IMR-90 (cell line): ENCODE data around the gene IL22RA1. TPM values are rescaled to one million over a fixed set of nuclear protein-coding genes. Genes with fewer than 3 reads are reported as not detected.

Experiments used
- ATAC-seq: fragments of 200-7000 bp; cut with Tn5 transposase; 2 replicates; pipeline ENCODE4 v1.9.1; 2020; ENCODE audit warnings: low read depth, mild to moderate bottlenecking, moderate library complexity
- BruUV-seq: library from RNA; stranded (reverse); fragments of 400-500 nt; replicated peaks from 2 replicates; lab custom pipeline; 2021; lab: Mats Ljungman, UMichigan
- CTCF ChIA-PET: fragments of 300-600 bp; formaldehyde crosslinking; extraction: SDS; loops from one replicate; lab custom pipeline; 2021; ENCODE audit warnings: antibody characterized with exemption; lab: Yijun Ruan, JAX
- POLR2A ChIA-PET: fragments of 300-600 bp; sonication (Branson Sonifier 250); formaldehyde crosslinking; loops from one replicate; lab custom pipeline; 2022; ENCODE audit warnings: antibody characterized with exemption; ENCODE audit not compliant: unreplicated experiment; lab: Charles Lee
- DNase-seq: peaks from one replicate; pipeline ENCODE4 v3.0.0; 2013
- H2AFZ ChIP-seq: replicated peaks from 2 replicates; pipeline ENCODE3; 2013; ENCODE audit warnings: low read length, mild to moderate bottlenecking; ENCODE audit not compliant: poor library complexity
- H2AK5ac ChIP-seq: 2 replicates; pipeline ENCODE4 v1.6.1; 2013; ENCODE audit warnings: low read depth, low read length, inconsistent platforms
- H2AK9ac ChIP-seq: replicated peaks from 2 replicates; pipeline ENCODE3; 2013; ENCODE audit warnings: mild to moderate bottlenecking, low read depth, low read length, moderate library complexity; ENCODE audit not compliant: poor library complexity
- H2BK120ac ChIP-seq: 2 replicates; pipeline ENCODE4 v1.6.1; 2013; ENCODE audit warnings: low read depth, low read length, inconsistent platforms
- H2BK15ac ChIP-seq: 3 replicates; pipeline ENCODE4 v1.6.1; 2013; ENCODE audit warnings: low read depth, low read length, inconsistent platforms
- H2BK20ac ChIP-seq: 2 replicates; pipeline ENCODE4 v1.6.1; 2013; ENCODE audit warnings: low read depth, mild to moderate bottlenecking, inconsistent platforms, low read length, moderate library complexity
- H2BK5ac ChIP-seq: 2 replicates; pipeline ENCODE4 v1.6.1; 2013; ENCODE audit warnings: mild to moderate bottlenecking, low read depth, low read length, inconsistent platforms; ENCODE audit not compliant: poor library complexity, severe bottlenecking
- H3K14ac ChIP-seq: replicated peaks from 2 replicates; pipeline ENCODE4 v1.6.1; 2013; ENCODE audit warnings: low read depth, low read length, inconsistent platforms
- H3K18ac ChIP-seq: 2 replicates; pipeline ENCODE4 v1.6.1; 2013; ENCODE audit warnings: low read depth, low read length, control low read depth
- H3K23ac ChIP-seq: 2 replicates; pipeline ENCODE4 v1.6.1; 2013; ENCODE audit warnings: low read depth, low read length, inconsistent platforms
- H3K27ac ChIP-seq: 2 replicates; pipeline ENCODE4 v1.5.1; 2013; ENCODE audit warnings: mild to moderate bottlenecking, control low read depth, low read length; ENCODE audit not compliant: insufficient read depth
- H3K27me3 ChIP-seq: 2 replicates; pipeline ENCODE4 v1.6.1; 2013; ENCODE audit warnings: low read length; ENCODE audit not compliant: control insufficient read depth, insufficient read depth
- H3K36me3 ChIP-seq: 2 replicates; pipeline ENCODE4 v1.6.1; 2013; ENCODE audit warnings: low read length, mixed read lengths; ENCODE audit not compliant: control insufficient read depth, insufficient read depth
- H3K4ac ChIP-seq: 2 replicates; pipeline ENCODE4 v1.6.1; 2013; ENCODE audit warnings: low read depth, low read length, inconsistent platforms
- H3K4me1 ChIP-seq: 2 replicates; pipeline ENCODE4 v1.6.1; 2013; ENCODE audit warnings: low read length, mixed read lengths; ENCODE audit not compliant: control insufficient read depth, insufficient read depth
- H3K4me2 ChIP-seq: 2 replicates; pipeline ENCODE4 v1.6.1; 2013; ENCODE audit warnings: low read depth, mild to moderate bottlenecking, control low read depth, low read length, moderate library complexity
- H3K4me3 ChIP-seq: 2 replicates; pipeline ENCODE4 v1.5.1; 2013; ENCODE audit warnings: low read depth, mild to moderate bottlenecking, control low read depth, low read length, moderate library complexity; ENCODE audit not compliant: insufficient read depth
- H3K56ac ChIP-seq: 2 replicates; pipeline ENCODE4 v1.6.1; 2013; ENCODE audit warnings: low read length, inconsistent platforms; ENCODE audit not compliant: insufficient read depth; ENCODE audit errors: extremely low read depth
- H3K79me1 ChIP-seq, 2 experiments: 2 replicates each; pipeline ENCODE4 v1.6.1; 2013; ENCODE audit warnings: low read length in 2 of 2, inconsistent platforms in 1 of 2, low read depth in 1 of 2
- H3K9ac ChIP-seq: 2 replicates; pipeline ENCODE4 v1.6.1; 2013; ENCODE audit warnings: low read depth, low read length, control low read depth
- H3K9me1 ChIP-seq: 2 replicates; pipeline ENCODE4 v1.6.1; 2013; ENCODE audit warnings: low read length, inconsistent platforms; ENCODE audit not compliant: insufficient read depth
- H3K9me3 ChIP-seq: 2 replicates; pipeline ENCODE4 v1.6.1; 2013; ENCODE audit warnings: low read length; ENCODE audit not compliant: control insufficient read depth, insufficient read depth
- H4K20me1 ChIP-seq: 2 replicates; pipeline ENCODE4 v1.6.1; 2013; ENCODE audit warnings: low read length, inconsistent platforms; ENCODE audit not compliant: insufficient read depth
- H4K5ac ChIP-seq: 2 replicates; pipeline ENCODE4 v1.6.1; 2013; ENCODE audit warnings: mild to moderate bottlenecking, low read depth, low read length, control low read depth
- H4K8ac ChIP-seq, 2 experiments: 2 replicates each; pipeline ENCODE4 v1.6.1; 2013; ENCODE audit warnings: low read depth in 2 of 2, low read length in 2 of 2, control low read depth in 1 of 2, inconsistent platforms in 1 of 2
- H4K91ac ChIP-seq: 2 replicates; pipeline ENCODE4 v1.6.1; 2013; ENCODE audit warnings: low read depth, low read length, inconsistent platforms; ENCODE audit not compliant: insufficient read depth
- CEBPB ChIP-seq: IDR thresholded peaks from 2 replicates; pipeline ENCODE4 v1.6.1; 2012; ENCODE audit warnings: low read depth, low read length, improper control_type of control experiment
- FOS ChIP-seq: fragments of 150-350 bp; IDR thresholded peaks from 2 replicates; pipeline ENCODE4 v1.6.1; 2016; ENCODE audit warnings: low read depth, low read length
- WGBS, 2 experiments: methylation state at CpG; one replicate each; pipeline versions ENCODE4 v1.1.5 to v1.1.7; 2013; ENCODE audit warnings: missing lambda C conversion rate in 2 of 2; ENCODE audit not compliant: insufficient read length in 1 of 2; ENCODE audit errors: extremely low coverage in 2 of 2; 5-methylcytosine and 5-hydroxymethylcytosine counted together
- dilution Hi-C: fragments of 300-500 bp; cut with HindIII; formaldehyde crosslinking; loops from one replicate; pipeline ENCODE4 v1.14.3; 2018; ENCODE audit warnings: low sequenced_read_pairs; ENCODE audit not compliant: unreplicated experiment
- in situ Hi-C: fragments of 300-500 bp; cut with MboI; formaldehyde crosslinking; loops from 3 replicates; pipeline ENCODE4 v1.14.3; 2019; ENCODE audit warnings: low sequenced_read_pairs, inconsistent platforms, mixed read lengths
- intact Hi-C: fragments of 100-400 bp; cut with micrococcal nuclease; formaldehyde crosslinking; loops from 2 replicates; pipeline ENCODE4 v1.10.0; 2022
- polyA plus RNA-seq, 3 experiments: library from polyadenylated mRNA; depleted of rRNA; stranded (reverse); fragments of >200 nt; gene quantifications; 2 replicates each; pipeline ENCODE4 v1.2.3, GENCODE V29; 2012; ENCODE audit warnings: low replicate concordance in 1 of 3
- total RNA-seq: library from RNA; depleted of rRNA; stranded (reverse); fragments of >200 nt; gene quantifications from 2 replicates; pipeline ENCODE4 v1.2.3, GENCODE V29; 2012

Gene IL22RA1
- total and polyA plus RNA-seq, 2 of the 4 experiments (the other 2 are of a cell fraction), result not detected

DNA sequence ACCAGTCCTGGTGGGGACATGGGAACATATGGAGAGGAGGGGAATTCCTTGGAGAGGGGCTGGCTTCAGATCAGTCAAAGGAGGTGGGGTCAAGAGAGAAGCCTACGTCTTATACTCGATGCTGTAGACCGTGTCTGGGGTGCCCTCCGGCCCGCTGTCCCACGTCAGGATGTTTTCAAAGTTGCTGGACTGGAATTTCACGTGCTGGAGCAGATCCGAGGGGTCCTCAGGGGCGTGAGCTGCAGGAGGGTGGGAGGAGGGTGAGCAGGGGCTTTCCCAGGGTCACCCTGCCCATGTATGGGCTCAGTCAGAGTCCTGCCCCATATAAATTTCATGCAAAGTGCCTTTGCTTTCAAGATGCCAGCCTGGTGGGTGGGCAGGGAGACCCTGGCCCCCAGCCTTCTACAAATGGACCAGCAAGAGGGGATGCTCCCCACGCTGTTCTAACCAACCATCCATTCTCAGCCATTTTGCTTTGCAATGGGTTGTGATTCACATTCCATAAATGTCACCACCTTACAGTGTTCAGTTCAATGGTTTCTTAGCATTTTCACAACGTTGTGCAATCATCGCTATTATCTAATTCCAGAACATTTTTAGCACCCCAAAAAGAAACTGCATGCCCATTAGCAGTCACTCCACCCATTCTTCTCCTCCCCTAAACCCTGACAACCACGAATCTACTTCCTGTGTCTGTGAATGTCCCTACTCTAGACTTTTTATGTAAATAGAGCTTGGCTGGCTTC is 4.3 kb downstream of the IL22RA1 start:
- TF ChIP-seq CEBPB (peak; percentile 65), FOS (no peak)
- Histone ChIP-seq H3K4me2 (no peak overlapping the region), H2BK15ac (no peak overlapping the region), H3K23ac (no peak overlapping the region), H2AK5ac (no peak overlapping the region), H3K9me3 (peaks cover 2% of the 10 kb centered on the region; the same call in 1 of the 2 replicates), H3K4me1 (no peaks in the 10 kb centered on the region), H2BK120ac (no peak overlapping the region), H3K18ac (no peak overlapping the region), H3K9me1 (no peaks in the 10 kb centered on the region), H2BK20ac (no peak overlapping the region), H3K9ac (no peak overlapping the region), H3K36me3 (no peaks in the 10 kb centered on the region), H3K4ac (no peak overlapping the region), H2AFZ (no peak overlapping the region), H2BK5ac (no peak overlapping the region), H3K79me1 (no peaks in the 10 kb centered on the region), H2AK9ac (no peak overlapping the region), H4K5ac (no peak overlapping the region), H3K56ac (no peak overlapping the region), H3K27me3 (peaks cover 41% of the 10 kb centered on the region), H3K4me3 (no peak overlapping the region), H4K8ac (no peak overlapping the region), H4K20me1 (no peaks in the 10 kb centered on the region), H4K91ac (no peak overlapping the region), H3K14ac (no peak overlapping the region), H3K27ac (no peak overlapping the region)
- in situ Hi-C loops, result no loop called here
- BruUV-seq, result no TSS peak
- CTCF ChIA-PET, result no interaction called here
- dilution Hi-C loops, result no loop called here
- 30% methylated on average over 5 of the region's 13 CpGs; no CpG with 5 or more reads in 1 of the 2 experiments for WGBS, 2 experiments
- DNase-seq, result no peak
- intact Hi-C loops, result loop anchor here (10.0 kb wide), 1 partner anchor 54 kb away; no protein-coding TSS in a partner anchor
- POLR2A ChIA-PET, result no interaction called here
- no peak for ATAC-seq
